Fibroblast of skin of right biceps (primary cell): ENCODE measurements around the gene NDST4.
A peak's percentile ranks its signal among the peaks of the same experiment; 100 is the strongest.

Experiments
- DNase-seq: peaks from one replicate; pipeline ENCODE4 v3.0.0-alpha.2; 2013

NDST4 gene

DNA sequence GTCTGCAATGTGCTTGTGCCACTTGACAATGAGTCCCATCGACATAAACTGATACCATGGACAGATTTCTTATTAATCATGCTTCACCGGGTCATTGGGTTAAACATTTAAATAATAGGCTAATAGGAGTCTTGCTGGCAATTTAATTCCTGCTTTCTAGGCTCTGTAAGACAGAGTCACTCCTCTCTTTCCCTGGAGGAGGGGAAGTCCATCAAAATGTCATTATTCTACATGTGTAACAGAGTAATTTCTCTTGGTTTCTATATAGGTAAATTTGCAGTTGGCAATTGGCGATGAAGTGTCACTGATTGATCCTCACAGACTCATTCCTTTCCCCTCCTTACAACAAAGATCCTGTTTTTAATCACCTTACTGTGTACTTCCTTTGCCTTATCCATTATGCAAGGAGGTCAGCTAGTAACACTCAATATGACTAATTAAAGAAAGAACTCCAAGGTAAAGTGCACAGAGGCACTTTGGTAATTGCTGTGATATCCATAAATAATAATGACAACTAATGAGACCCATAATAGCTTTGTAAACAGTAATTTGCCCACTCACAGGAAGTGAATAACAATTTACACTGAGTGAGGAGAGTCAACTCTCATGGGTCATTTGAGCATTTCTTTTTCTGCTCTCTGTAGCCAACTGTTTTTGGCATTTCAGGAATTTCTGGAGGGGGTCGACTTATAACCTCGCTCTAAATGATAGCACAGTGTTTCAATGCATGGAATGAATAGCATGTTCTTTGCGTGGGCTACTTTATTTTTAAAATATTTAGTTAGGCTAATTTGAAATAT lies 330.8 kb downstream of the NDST4 start:
- DNase-seq: peak; percentile 25

DNA sequence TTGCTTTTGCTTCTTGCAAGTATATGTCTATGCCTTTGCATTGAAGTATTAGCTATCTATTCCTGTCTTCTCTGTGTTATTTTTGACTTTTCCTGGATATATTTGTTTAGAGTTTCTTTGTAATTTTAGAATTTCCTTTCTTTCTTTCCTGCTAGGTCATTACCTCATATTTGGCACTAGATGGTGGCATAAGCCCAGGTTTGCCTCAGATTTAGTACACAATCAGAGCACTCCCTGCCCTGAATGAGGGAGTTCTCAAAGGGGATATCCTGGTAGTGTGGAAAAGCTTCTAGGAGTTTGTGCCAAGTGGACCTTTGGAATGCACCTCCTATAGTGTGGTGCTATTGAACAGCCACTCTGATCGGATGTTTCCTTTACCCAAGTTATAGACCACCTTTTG lies 333.2 kb downstream of the NDST4 start:
- DNase-seq: peak; percentile 34
